MM.1S (cell line): Measurements from ENCODE around the gene ARTN.

Experiments
- DNase-seq: peaks from one replicate; pipeline ENCODE4 v3.0.0-alpha.2; 2015
- H2AFZ ChIP-seq: fragments of 300-600 bp; sonication (generic); 2 replicates; pipeline ENCODE4 v1.6.0; 2016; ENCODE audit warnings: antibody characterized with exemption, low read length
- H3F3A ChIP-seq: fragments of 300-600 bp; sonication (generic); 2 replicates; pipeline ENCODE4 v1.6.1; 2016; ENCODE audit warnings: mild to moderate bottlenecking, antibody characterized with exemption, low read length, moderate library complexity, mixed read lengths; ENCODE audit not compliant: insufficient read depth
- H3K27ac ChIP-seq: fragments of 300-600 bp; sonication (generic); 2 replicates; pipeline ENCODE4 v1.5.1; 2016; ENCODE audit warnings: mild to moderate bottlenecking, low read length
- H3K27me3 ChIP-seq: fragments of 300-600 bp; sonication (generic); replicated peaks from 2 replicates; pipeline ENCODE4 v1.6.0; 2016; ENCODE audit warnings: low read length; ENCODE audit not compliant: insufficient read depth
- H3K36me3 ChIP-seq: fragments of 300-600 bp; sonication (generic); replicated peaks from 2 replicates; pipeline ENCODE4 v1.6.1; 2016; ENCODE audit warnings: mild to moderate bottlenecking, low read length, mixed read lengths; ENCODE audit not compliant: insufficient read depth
- H3K4me1 ChIP-seq: fragments of 300-600 bp; sonication (generic); 2 replicates; pipeline ENCODE4 v1.6.1; 2016; ENCODE audit warnings: low read length, mixed read lengths
- H3K4me2 ChIP-seq: fragments of 300-600 bp; sonication (generic); 2 replicates; pipeline ENCODE4 v1.6.0; 2016; ENCODE audit warnings: low read depth, low read length
- H3K4me3 ChIP-seq: fragments of 300-600 bp; sonication (generic); 2 replicates; pipeline ENCODE4 v1.5.1; 2016; ENCODE audit warnings: low read length, mixed read lengths
- H3K79me2 ChIP-seq: fragments of 300-600 bp; sonication (generic); 2 replicates; pipeline ENCODE4 v1.6.1; 2016; ENCODE audit warnings: mixed run types, low read length, mixed read lengths
- H3K9ac ChIP-seq: fragments of 300-600 bp; sonication (generic); 2 replicates; pipeline ENCODE4 v1.6.1; 2016; ENCODE audit warnings: low read length, mixed read lengths
- H3K9me2 ChIP-seq: fragments of 300-600 bp; sonication (generic); replicated peaks from 2 replicates; pipeline ENCODE4 v1.6.1; 2016; ENCODE audit warnings: mild to moderate bottlenecking, low read length, mixed read lengths; ENCODE audit not compliant: insufficient read depth
- H3K9me3 ChIP-seq: fragments of 300-600 bp; sonication (generic); replicated peaks from 2 replicates; pipeline ENCODE4 v1.6.1; 2016; ENCODE audit warnings: mild to moderate bottlenecking, low read length, mixed read lengths; ENCODE audit not compliant: insufficient read depth
- H4K20me1 ChIP-seq: fragments of 300-600 bp; sonication (generic); 2 replicates; pipeline ENCODE4 v1.6.1; 2016; ENCODE audit warnings: mild to moderate bottlenecking, low read length, moderate library complexity, mixed read lengths; ENCODE audit not compliant: insufficient read depth
- CTCF ChIP-seq: fragments of 300-600 bp; sonication (generic); IDR thresholded peaks from 2 replicates; pipeline ENCODE4 v1.5.1; 2016; ENCODE audit warnings: antibody characterized with exemption, low read length, mixed read lengths
- EZH2 ChIP-seq: fragments of 300-600 bp; sonication (generic); optimal IDR thresholded peaks from 2 replicates; pipeline ENCODE3; 2017; ENCODE audit warnings: low read depth, mild to moderate bottlenecking, antibody characterized with exemption, low read length, mixed read lengths
- EZH2phosphoT487 ChIP-seq: fragments of 300-600 bp; sonication (generic); IDR thresholded peaks from 2 replicates; pipeline ENCODE4 v1.6.1; 2018; ENCODE audit warnings: antibody characterized with exemption, low read length

The ARTN gene

GRCh38 chr1:43912607-43913006, 21.0 kb upstream of the ARTN start:
- no peaks in the 10 kb centered on the region for H3K9me3 ChIP-seq
- no peak overlapping the region for H3K4me2 ChIP-seq
- H3K79me2 ChIP-seq, result no peaks in the 10 kb centered on the region
- H3K27me3 ChIP-seq, result no peaks in the 10 kb centered on the region
- no peaks in the 10 kb centered on the region for H3K36me3 ChIP-seq
- H3K4me3 ChIP-seq, result no peak overlapping the region
- H3K9me2 ChIP-seq, result no peaks in the 10 kb centered on the region
- no peaks in the 10 kb centered on the region for H4K20me1 ChIP-seq
- TF ChIP-seq EZH2phosphoT487, result no peak
- no peak for TF ChIP-seq CTCF
- H3K4me1 ChIP-seq, result no peaks in the 10 kb centered on the region
- H3K27ac ChIP-seq, result no peak overlapping the region
- H3K9ac ChIP-seq, result no peak overlapping the region
- H3F3A ChIP-seq, result no peaks in the 10 kb centered on the region
- no peak overlapping the region for H2AFZ ChIP-seq
- DNase-seq, result no peak

GRCh38 chr1:43913051-43913501, 20.5 kb upstream of the ARTN start:
- no peak overlapping the region for H2AFZ ChIP-seq
- H4K20me1 ChIP-seq, result no peaks in the 10 kb centered on the region
- no peaks in the 10 kb centered on the region for H3K9me3 ChIP-seq
- no peaks in the 10 kb centered on the region for H3K36me3 ChIP-seq
- no peaks in the 10 kb centered on the region for H3K27me3 ChIP-seq
- no peak overlapping the region for H3K9ac ChIP-seq
- no peak for DNase-seq
- TF ChIP-seq EZH2phosphoT487 (no peak), EZH2 (no peak), CTCF (no peak)
- no peak overlapping the region for H3K4me2 ChIP-seq
- no peaks in the 10 kb centered on the region for H3K79me2 ChIP-seq
- H3K4me3 ChIP-seq, result no peak overlapping the region
- H3F3A ChIP-seq, result no peaks in the 10 kb centered on the region
- no peak overlapping the region for H3K27ac ChIP-seq
- H3K4me1 ChIP-seq, result no peaks in the 10 kb centered on the region
- H3K9me2 ChIP-seq, result no peaks in the 10 kb centered on the region

- H2AFZ ChIP-seq, result no peak overlapping the region
- no peaks in the 10 kb centered on the region for H3F3A ChIP-seq
- no peaks in the 10 kb centered on the region for H4K20me1 ChIP-seq
Measured at GRCh38 chr1:43913666-43914360, 19.8 kb upstream of the ARTN start.

More at GRCh38 chr1:43913666-43914360, 19.8 kb upstream of the ARTN start:
- no peak for DNase-seq
- no peaks in the 10 kb centered on the region for H3K27me3 ChIP-seq
- no peaks in the 10 kb centered on the region for H3K9me3 ChIP-seq
- H3K4me2 ChIP-seq, result no peak overlapping the region
- H3K9ac ChIP-seq, result no peak overlapping the region
- TF ChIP-seq EZH2 (no peak), EZH2phosphoT487 (no peak), CTCF (no peak)
- no peak overlapping the region for H3K27ac ChIP-seq
- no peak overlapping the region for H3K4me3 ChIP-seq
- no peaks in the 10 kb centered on the region for H3K4me1 ChIP-seq
- H3K79me2 ChIP-seq, result no peaks in the 10 kb centered on the region
- no peaks in the 10 kb centered on the region for H3K9me2 ChIP-seq
- no peaks in the 10 kb centered on the region for H3K36me3 ChIP-seq
